HepG2 (cell line): ENCODE measurements around the gene THBS1. TPM values are rescaled to one million over a fixed set of nuclear protein-coding genes. Genes with fewer than 3 reads are reported as not detected.

ENCODE experiments used
- IRF2 ChIP-seq: IDR thresholded peaks from 2 replicates; pipeline ENCODE4 v1.6.1; 2018; ENCODE audit warnings: missing genetic modification reagents, missing compliant biosample characterization
- polyA plus RNA-seq, 8 experiments: library from polyadenylated mRNA; depleted of rRNA in 3 of 8; stranded (reverse) in 7 of 8; unstranded in 1 of 8; fragments of >200 nt; fragmentation: Illumina TruSeq in 4 of 8; extraction: Trizol in 4 of 8; gene quantifications; 2 replicates each; pipeline versions ENCODE4 v1.2.1 to v1.2.3, GENCODE V29; 2011 to 2016; ENCODE audit warnings: low read depth in 4 of 8, missing spikeins in 1 of 8, mixed read lengths in 1 of 8; ENCODE audit not compliant: insufficient read depth in 1 of 8
- total RNA-seq, 5 experiments: library from RNA; depleted of rRNA; stranded (reverse); fragments of >200 nt; fragmentation: Illumina TruSeq; extraction: Trizol; gene quantifications; 2 replicates each; pipeline ENCODE4 v1.2.3, GENCODE V29; 2016; ENCODE audit warnings: low read depth in 1 of 5
- TF ChIP-seq, protein P1 (sequence below): sonication (generic); formaldehyde crosslinking; IDR thresholded peaks from 2 replicates; pipeline ENCODE4 v1.4.0; 2020; ENCODE audit warnings: mild to moderate bottlenecking, missing genetic modification reagents
- TF ChIP-seq, protein P2 (sequence below): sonication (generic); formaldehyde crosslinking; IDR thresholded peaks from 2 replicates; pipeline ENCODE4 v1.5.1; 2020; ENCODE audit warnings: missing genetic modification reagents, mild to moderate bottlenecking, borderline replicate concordance
- TF ChIP-seq, protein P3 (sequence below): conservative IDR thresholded peaks from 2 replicates; pipeline ENCODE4 v1.6.1; 2018; ENCODE audit warnings: missing genetic modification reagents
- TF ChIP-seq, protein P4 (sequence below): sonication (generic); formaldehyde crosslinking; IDR thresholded peaks from 2 replicates; pipeline ENCODE4 v1.5.1; 2020; ENCODE audit warnings: missing genetic modification reagents, mild to moderate bottlenecking, borderline replicate concordance

The THBS1 gene
- total and polyA plus RNA-seq, 2 of the 13 experiments (the other 11 are each of a cell fraction or from before 2014, with no cell fraction given) = 54.7 to 67.1 TPM

DNA sequence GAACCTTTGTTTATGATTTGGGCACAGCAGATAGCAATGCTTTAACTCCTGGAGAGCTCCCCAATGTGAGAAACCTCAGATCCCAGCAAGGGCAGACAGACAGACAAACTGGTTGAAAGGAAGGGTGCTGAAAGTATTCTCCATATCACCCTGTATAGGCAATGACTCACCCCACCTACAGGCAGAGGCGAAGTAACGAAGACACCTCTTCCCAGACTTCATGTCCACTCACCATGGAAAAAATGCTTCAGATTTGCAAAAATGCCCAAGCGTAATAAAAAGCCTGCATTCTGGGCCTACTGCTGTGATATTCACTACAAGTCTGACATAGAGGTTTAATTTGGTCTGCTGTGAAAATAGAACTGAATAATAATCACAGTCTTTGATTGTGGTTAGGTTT, 50.5 kb downstream of the THBS1 start (continued):
- TF ChIP-seq, protein P1, sequence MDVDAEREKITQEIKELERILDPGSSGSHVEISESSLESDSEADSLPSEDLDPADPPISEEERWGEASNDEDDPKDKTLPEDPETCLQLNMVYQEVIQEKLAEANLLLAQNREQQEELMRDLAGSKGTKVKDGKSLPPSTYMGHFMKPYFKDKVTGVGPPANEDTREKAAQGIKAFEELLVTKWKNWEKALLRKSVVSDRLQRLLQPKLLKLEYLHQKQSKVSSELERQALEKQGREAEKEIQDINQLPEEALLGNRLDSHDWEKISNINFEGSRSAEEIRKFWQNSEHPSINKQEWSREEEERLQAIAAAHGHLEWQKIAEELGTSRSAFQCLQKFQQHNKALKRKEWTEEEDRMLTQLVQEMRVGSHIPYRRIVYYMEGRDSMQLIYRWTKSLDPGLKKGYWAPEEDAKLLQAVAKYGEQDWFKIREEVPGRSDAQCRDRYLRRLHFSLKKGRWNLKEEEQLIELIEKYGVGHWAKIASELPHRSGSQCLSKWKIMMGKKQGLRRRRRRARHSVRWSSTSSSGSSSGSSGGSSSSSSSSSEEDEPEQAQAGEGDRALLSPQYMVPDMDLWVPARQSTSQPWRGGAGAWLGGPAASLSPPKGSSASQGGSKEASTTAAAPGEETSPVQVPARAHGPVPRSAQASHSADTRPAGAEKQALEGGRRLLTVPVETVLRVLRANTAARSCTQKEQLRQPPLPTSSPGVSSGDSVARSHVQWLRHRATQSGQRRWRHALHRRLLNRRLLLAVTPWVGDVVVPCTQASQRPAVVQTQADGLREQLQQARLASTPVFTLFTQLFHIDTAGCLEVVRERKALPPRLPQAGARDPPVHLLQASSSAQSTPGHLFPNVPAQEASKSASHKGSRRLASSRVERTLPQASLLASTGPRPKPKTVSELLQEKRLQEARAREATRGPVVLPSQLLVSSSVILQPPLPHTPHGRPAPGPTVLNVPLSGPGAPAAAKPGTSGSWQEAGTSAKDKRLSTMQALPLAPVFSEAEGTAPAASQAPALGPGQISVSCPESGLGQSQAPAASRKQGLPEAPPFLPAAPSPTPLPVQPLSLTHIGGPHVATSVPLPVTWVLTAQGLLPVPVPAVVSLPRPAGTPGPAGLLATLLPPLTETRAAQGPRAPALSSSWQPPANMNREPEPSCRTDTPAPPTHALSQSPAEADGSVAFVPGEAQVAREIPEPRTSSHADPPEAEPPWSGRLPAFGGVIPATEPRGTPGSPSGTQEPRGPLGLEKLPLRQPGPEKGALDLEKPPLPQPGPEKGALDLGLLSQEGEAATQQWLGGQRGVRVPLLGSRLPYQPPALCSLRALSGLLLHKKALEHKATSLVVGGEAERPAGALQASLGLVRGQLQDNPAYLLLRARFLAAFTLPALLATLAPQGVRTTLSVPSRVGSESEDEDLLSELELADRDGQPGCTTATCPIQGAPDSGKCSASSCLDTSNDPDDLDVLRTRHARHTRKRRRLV = no peak
- TF ChIP-seq, protein P2, sequence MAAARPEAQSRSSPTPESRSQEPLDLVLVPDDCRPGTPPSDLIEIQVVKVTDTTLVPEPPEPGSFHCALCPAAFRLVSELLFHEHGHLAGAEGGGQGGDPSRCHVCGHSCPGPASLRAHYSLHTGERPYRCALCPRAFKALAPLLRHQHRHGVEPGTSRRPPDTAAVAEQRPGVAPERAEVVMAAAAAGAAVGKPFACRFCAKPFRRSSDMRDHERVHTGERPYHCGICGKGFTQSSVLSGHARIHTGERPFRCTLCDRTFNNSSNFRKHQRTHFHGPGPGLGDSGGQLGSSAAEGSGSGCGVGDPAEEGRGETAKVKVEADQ (CRISPR knock-in tag) = no peak
- TF ChIP-seq, protein P3, sequence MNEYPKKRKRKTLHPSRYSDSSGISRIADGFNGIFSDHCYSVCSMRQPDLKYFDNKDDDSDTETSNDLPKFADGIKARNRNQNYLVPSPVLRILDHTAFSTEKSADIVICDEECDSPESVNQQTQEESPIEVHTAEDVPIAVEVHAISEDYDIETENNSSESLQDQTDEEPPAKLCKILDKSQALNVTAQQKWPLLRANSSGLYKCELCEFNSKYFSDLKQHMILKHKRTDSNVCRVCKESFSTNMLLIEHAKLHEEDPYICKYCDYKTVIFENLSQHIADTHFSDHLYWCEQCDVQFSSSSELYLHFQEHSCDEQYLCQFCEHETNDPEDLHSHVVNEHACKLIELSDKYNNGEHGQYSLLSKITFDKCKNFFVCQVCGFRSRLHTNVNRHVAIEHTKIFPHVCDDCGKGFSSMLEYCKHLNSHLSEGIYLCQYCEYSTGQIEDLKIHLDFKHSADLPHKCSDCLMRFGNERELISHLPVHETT (CRISPR knock-in tag) = no peak
- no peak for TF ChIP-seq IRF2 (CRISPR knock-in tag)
- TF ChIP-seq, protein P4, sequence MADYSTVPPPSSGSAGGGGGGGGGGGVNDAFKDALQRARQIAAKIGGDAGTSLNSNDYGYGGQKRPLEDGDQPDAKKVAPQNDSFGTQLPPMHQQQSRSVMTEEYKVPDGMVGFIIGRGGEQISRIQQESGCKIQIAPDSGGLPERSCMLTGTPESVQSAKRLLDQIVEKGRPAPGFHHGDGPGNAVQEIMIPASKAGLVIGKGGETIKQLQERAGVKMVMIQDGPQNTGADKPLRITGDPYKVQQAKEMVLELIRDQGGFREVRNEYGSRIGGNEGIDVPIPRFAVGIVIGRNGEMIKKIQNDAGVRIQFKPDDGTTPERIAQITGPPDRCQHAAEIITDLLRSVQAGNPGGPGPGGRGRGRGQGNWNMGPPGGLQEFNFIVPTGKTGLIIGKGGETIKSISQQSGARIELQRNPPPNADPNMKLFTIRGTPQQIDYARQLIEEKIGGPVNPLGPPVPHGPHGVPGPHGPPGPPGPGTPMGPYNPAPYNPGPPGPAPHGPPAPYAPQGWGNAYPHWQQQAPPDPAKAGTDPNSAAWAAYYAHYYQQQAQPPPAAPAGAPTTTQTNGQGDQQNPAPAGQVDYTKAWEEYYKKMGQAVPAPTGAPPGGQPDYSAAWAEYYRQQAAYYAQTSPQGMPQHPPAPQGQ (CRISPR knock-in tag) = no peak
